ENCODE data around the gene SLC35B2. TPM values are rescaled to one million over a fixed set of nuclear protein-coding genes. Genes with fewer than 3 reads are reported as not detected.

Gene SLC35B2
- total RNA-seq, 4 donors from 2014 or later = 10.7 to 35.2 (median 26.5) TPM

DNA sequence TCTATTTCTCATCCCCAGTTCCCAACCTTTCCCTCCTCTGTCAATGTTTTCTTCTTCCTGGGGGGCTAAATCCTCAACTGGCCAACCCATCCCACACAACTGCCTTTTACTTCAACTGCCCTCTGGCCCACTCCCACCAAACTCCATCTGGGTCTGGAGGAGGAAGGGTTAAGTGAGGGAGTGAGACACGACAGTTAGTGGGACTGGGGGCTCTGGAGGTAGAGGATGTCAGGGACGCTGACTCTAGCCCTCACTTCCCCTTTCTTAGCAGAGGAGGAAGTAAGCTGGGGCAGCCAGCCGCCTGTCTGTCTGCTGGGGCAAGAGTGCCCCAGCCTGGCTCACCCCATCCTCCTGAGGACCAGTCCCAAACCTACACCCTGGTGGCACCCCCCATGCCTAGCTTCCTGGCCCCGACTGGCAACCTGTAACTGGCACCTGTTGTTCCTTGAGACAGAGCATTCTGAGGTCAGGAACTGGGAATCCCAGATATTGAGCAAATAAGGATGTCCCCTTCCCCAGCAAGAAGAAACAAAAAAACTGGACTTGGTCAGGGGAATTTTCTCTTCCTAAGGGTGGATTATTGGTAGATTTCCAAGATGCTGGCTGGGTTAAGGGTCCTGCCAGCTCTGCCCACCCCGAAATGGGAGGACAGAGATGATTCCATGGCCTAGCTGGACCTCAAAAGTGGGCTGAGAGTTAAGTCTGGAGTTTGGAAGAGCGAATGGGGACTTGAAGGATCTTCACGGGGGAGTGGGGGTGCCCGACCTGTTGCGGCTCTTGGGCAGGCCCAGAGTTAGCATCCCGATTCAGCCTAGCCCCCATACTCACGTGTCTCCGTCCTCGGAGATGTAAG is 7.1 kb upstream of the SLC35B2 start:
- peak overlapping the region; percentile 69 to 83 (median 74) for H3K4me3 ChIP-seq
- peaks cover 10 to 30% (median 15%) of the 10 kb centered on the region in 4 donors for H3K4me1 ChIP-seq
- H3K36me3 ChIP-seq = peaks cover 0 to 15% (median 0%) of the 10 kb centered on the region in 3 donors
- no peak for TF ChIP-seq POLR2A (IDR thresholded peaks at IDR 0.05)
- TF ChIP-seq, protein P1, sequence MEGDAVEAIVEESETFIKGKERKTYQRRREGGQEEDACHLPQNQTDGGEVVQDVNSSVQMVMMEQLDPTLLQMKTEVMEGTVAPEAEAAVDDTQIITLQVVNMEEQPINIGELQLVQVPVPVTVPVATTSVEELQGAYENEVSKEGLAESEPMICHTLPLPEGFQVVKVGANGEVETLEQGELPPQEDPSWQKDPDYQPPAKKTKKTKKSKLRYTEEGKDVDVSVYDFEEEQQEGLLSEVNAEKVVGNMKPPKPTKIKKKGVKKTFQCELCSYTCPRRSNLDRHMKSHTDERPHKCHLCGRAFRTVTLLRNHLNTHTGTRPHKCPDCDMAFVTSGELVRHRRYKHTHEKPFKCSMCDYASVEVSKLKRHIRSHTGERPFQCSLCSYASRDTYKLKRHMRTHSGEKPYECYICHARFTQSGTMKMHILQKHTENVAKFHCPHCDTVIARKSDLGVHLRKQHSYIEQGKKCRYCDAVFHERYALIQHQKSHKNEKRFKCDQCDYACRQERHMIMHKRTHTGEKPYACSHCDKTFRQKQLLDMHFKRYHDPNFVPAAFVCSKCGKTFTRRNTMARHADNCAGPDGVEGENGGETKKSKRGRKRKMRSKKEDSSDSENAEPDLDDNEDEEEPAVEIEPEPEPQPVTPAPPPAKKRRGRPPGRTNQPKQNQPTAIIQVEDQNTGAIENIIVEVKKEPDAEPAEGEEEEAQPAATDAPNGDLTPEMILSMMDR (IDR thresholded peaks at IDR 0.05) = peak in 1 of 6 experiments; percentile 11
- H3K9me3 ChIP-seq = no peaks in the 10 kb centered on the region
- peak overlapping the region; percentile 79 to 99 (median 86) for H3K27ac ChIP-seq
- no peaks in the 10 kb centered on the region for H3K27me3 ChIP-seq
- peak; percentile 61 to 87 (median 82) for DNase-seq

DNA sequence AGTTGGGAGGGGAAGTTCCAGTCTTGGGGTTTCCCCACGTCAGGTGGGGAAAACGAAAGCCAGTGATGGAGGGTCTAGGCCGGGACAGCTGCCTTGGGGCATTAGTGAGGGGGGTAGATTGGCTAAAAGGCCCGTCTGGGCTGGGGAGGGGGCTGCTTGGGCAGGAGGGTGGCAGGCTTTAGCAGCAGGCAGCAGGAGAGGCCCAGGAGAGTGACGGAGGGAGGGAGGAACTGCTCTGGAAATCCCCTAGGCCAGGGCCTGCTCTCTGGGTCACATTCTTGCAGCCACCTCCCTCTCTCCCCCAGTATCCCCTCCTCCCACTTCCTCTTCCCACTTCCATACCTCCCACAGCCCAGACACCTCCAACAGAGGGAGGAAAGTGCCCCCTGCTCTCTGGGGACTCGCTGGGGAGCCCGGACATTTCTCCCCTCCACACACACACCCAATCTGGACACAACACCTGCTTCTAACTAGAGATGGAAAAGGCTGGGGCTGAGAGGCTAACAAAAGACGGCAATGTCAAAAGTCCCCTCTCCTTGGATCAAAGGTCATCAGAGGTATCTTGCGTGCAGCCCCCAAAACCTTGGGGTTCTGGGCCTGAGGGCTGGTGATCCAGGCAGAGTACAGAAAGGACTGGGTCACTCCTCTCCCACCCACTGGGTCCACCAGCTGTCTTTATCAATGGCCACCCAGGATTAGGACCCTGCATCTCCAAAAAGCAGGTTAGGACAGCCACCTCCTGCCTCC is 6.2 kb upstream of the SLC35B2 start:
- H3K4me1 ChIP-seq = peaks cover 10 to 30% (median 15%) of the 10 kb centered on the region in 4 donors
- H3K27me3 ChIP-seq = no peaks in the 10 kb centered on the region
- peak overlapping the region; percentile 69 to 83 (median 74) for H3K4me3 ChIP-seq
- peaks cover 0 to 17% (median 0%) of the 10 kb centered on the region in 3 donors for H3K36me3 ChIP-seq
- peak overlapping the region; percentile 79 to 99 (median 86) for H3K27ac ChIP-seq
- H3K9me3 ChIP-seq = no peaks in the 10 kb centered on the region
- TF ChIP-seq, protein P1 (IDR thresholded peaks at IDR 0.05) = no peak
- TF ChIP-seq POLR2A (IDR thresholded peaks at IDR 0.05) = no peak
- peak in 2 of 3 donors; percentile 51 to 52 for DNase-seq

DNA sequence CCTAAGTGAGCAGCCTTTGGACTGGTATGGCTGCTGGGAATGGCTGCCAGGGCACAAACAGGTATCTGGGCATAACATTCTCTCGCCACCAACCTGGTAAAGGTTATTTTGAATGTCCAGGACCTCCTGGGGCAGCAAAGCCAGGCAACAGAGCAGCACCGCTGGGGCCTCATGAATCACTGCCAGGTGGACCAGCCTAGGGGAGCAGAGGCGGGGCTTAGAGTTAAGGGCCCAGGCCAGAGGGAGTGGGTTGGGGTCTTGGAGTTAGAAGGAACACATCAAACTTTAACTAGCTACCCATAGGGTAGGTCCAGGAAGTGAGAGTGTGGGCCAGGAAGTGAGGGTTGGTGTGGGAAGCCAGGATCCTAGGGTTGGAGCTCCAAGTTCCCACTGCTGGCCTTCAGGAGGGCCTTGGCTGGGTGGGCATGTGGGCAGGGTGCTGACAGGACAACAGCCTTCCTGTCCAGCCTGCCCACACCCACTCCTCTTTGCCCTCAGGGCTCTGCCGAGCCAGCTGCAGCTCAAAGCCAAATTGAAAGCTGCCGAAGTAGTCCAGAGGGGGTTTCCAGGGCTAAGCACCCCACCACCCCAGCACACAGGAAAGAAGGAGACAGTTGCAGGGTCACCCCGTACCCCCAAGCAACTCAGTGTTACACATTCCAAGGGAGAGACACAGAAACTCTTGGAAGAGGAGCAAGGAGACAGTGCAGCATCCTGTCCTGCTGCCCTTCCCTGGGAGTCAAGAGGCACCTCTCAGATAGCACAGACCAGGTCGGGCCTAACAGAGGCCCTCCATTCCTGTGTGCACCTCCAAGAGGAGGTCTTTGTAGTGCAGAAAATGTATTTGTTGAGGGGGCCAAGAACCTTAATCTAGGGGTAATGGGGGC is 5.4 kb upstream of the SLC35B2 start:
- H3K9me3 ChIP-seq = no peaks in the 10 kb centered on the region
- DNase-seq = peak in 2 of 3 donors; percentile 30 to 34
- no peaks in the 10 kb centered on the region for H3K27me3 ChIP-seq
- peaks cover 10 to 37% (median 16%) of the 10 kb centered on the region in 4 donors for H3K4me1 ChIP-seq
- peaks cover 0 to 20% (median 0%) of the 10 kb centered on the region in 3 donors for H3K36me3 ChIP-seq
- H3K27ac ChIP-seq = peak overlapping the region; percentile 9 to 99 (median 86)
- TF ChIP-seq, protein P1 (IDR thresholded peaks at IDR 0.05) = no peak
- TF ChIP-seq POLR2A (IDR thresholded peaks at IDR 0.05) = no peak
- peak overlapping the region; percentile 69 to 83 (median 74) for H3K4me3 ChIP-seq

DNA sequence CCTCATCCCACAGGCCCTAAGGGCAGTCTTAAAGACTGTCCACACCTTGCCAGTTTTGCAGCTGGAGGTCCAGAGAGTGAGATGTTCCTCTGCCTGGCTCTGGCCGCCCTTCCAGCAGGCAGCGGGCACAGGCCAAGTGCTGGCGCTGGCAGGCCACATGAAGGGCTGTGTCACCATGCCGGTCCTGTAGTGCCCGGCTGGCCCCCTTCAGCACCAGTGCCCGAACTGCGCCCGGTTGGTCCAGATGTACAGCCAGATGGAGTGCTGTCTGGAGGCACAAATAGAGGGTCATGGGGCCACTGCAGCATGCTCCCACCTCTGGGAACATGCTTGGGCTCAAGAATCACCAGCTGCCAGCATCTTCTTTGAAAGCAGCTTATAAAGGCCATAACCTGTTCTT is 4.3 kb upstream of the SLC35B2 start:
- no peak for TF ChIP-seq POLR2A (IDR thresholded peaks at IDR 0.05)
- TF ChIP-seq, protein P1 (IDR thresholded peaks at IDR 0.05) = no peak
- no peak overlapping the region for H3K4me3 ChIP-seq
- H3K27me3 ChIP-seq = no peaks in the 10 kb centered on the region
- H3K9me3 ChIP-seq = no peaks in the 10 kb centered on the region
- H3K36me3 ChIP-seq = peaks cover 0 to 20% (median 0%) of the 10 kb centered on the region in 3 donors
- no peak for DNase-seq
- peak overlapping the region in 1 of 4 donors; percentile 99 for H3K27ac ChIP-seq
- H3K4me1 ChIP-seq = peaks cover 10 to 40% (median 18%) of the 10 kb centered on the region in 4 donors
